Cardiac septum (tissue), 1 donor: ENCODE results near the gene TAOK3. TPM values are rescaled to one million over a fixed set of nuclear protein-coding genes. Genes with fewer than 3 reads are reported as not detected.
"Not testable (repeated sequence)": the region's sequence is repeated elsewhere in the genome, so short reads cannot be mapped to it uniquely, and the experiment has no call there.

Source experiments
- DNase-seq: peaks from one replicate; pipeline ENCODE4 v3.0.0-alpha.2; 2020; ENCODE audit warnings: low spot score
- intact Hi-C: fragments of 100-400 bp; cut with DNase I; formaldehyde crosslinking; loops from one replicate; pipeline ENCODE4 v1.14.0; 2022
- total RNA-seq: library from RNA; stranded (reverse); fragmentation: NEBNext Ultra II Directional; extraction: Animal tissue kit (Norgen Biotek cat#: 25700); gene quantifications from one replicate; pipeline ENCODE4 v1.2.1, GENCODE V29; 2021
- donor health status: DM: no; HTN: no; CAD: no.

Gene TAOK3
- total RNA-seq, 1 donor from 2014 or later, result 21.7 TPM

GRCh38 chr12:118245886-118246285, 126.8 kb downstream of the TAOK3 start:
- DNase-seq, intact Hi-C loops: not testable (repeated sequence)

GRCh38 chr12:118238888-118239287, 133.8 kb downstream of the TAOK3 start:
- DNase-seq, result no peak
- intact Hi-C loops, result no loop called here

GRCh38 chr12:118237908-118238307, 134.8 kb downstream of the TAOK3 start:
- DNase-seq, result no peak
- intact Hi-C loops, result no loop called here

GRCh38 chr12:118237052-118237665, 135.5 kb downstream of the TAOK3 start:
- intact Hi-C loops, result no loop called here
- no peak for DNase-seq

GRCh38 chr12:118220702-118221101, 152.0 kb downstream of the TAOK3 start:
- no peak for DNase-seq
- intact Hi-C loops, result no loop called here

GRCh38 chr12:118219772-118220171, 152.9 kb downstream of the TAOK3 start:
- intact Hi-C loops, result no loop called here

GRCh38 chr12:118219106-118219505, 153.6 kb downstream of the TAOK3 start:
- intact Hi-C loops, result no loop called here
- DNase-seq, result no peak

More at GRCh38 chr12:118219772-118220171, 152.9 kb downstream of the TAOK3 start:
- DNase-seq, result no peak

- intact Hi-C loops, result no loop called here
- DNase-seq, result no peak
Observed at GRCh38 chr12:118213452-118213851, 159.3 kb downstream of the TAOK3 start.

GRCh38 chr12:118212606-118213005, 160.1 kb downstream of the TAOK3 start:
- intact Hi-C loops, result no loop called here
- no peak for DNase-seq

- intact Hi-C loops, result no loop called here
- no peak for DNase-seq
Observed at GRCh38 chr12:118206107-118206412, 166.6 kb downstream of the TAOK3 start.

GRCh38 chr12:118193958-118194357, 178.7 kb downstream of the TAOK3 start:
- intact Hi-C loops, result no loop called here
- DNase-seq, result no peak

- no peak for DNase-seq
- intact Hi-C loops, result no loop called here
Observed at GRCh38 chr12:118193477-118193876, 179.2 kb downstream of the TAOK3 start.

GRCh38 chr12:118190266-118190665, 182.4 kb downstream of the TAOK3 start:
- intact Hi-C loops, result no loop called here
- no peak for DNase-seq

GRCh38 chr12:118189741-118190191, 182.9 kb downstream of the TAOK3 start:
- no peak for DNase-seq
- intact Hi-C loops, result loop anchor here (2.0 kb wide), 1 partner anchor 183 kb away; the partner anchor contains the start of gene TAOK3

GRCh38 chr12:118188690-118189371, 183.9 kb downstream of the TAOK3 start:
- intact Hi-C loops, result loop anchor here (2.0 kb wide), 1 partner anchor 184 kb away; the partner anchor contains the start of gene TAOK3
- no peak for DNase-seq

- intact Hi-C loops, result loop anchor here (2.0 kb wide), 1 partner anchor 185 kb away; the partner anchor contains the start of gene TAOK3
Observed at GRCh38 chr12:118187751-118188435, 184.8 kb downstream of the TAOK3 start.

GRCh38 chr12:118185602-118186397, 186.9 kb downstream of the TAOK3 start:
- DNase-seq, result no peak
- intact Hi-C loops, result no loop called here

More at GRCh38 chr12:118187751-118188435, 184.8 kb downstream of the TAOK3 start:
- no peak for DNase-seq

GRCh38 chr12:118183711-118184110, 189.0 kb downstream of the TAOK3 start:
- DNase-seq, result no peak
- intact Hi-C loops, result no loop called here

GRCh38 chr12:118183155-118183554, 189.6 kb downstream of the TAOK3 start:
- DNase-seq, result no peak
- intact Hi-C loops, result no loop called here
